Measurements from ENCODE around the gene PLXNB3. TPM values are rescaled to one million over a fixed set of nuclear protein-coding genes. Genes with fewer than 3 reads are reported as not detected.

PLXNB3 gene
- total RNA-seq, 1 donor = 4.3 TPM

DNA sequence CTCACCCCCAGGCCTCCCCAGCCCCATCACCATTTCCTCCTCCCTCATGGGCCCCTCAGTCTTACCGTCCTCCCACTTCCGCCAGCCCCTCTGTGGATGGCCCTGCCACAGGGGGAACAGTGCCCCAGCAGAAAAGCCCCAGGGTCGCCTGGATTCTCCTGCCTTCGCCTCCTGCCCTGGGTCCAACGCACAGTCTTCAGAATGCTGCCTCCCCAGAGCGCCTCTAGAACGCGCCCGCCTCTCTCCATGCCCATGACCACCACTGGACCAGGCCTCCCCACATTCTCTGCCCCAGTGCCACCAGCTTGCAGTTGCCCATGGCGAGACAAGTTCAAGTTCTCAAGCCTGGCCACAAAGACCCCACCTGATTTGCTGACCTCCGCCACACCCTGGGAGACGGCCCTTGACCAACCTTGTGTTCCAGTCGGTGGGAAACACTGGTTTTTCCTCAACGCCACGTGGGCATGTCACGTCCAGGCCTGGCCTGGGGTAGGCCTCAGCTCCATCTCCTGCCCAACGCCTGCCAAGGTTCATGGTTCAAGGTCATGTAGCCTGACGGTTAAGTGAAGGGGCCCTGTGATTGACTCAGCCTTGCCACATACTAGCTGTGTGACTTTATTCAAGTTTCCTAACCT, 634 bp upstream of the PLXNB3 start:
- Histone ChIP-seq H3K4me2 (ENCODE audit: insufficient read depth, low read length) (no peak overlapping the region), H3K27ac (ENCODE audit: low read depth, low read length) (no peak overlapping the region), H3K9me3 (ENCODE audit: low read depth, low read length) (no peaks in the 10 kb centered on the region), H2AFZ (ENCODE audit: low read length) (no peak overlapping the region), H3K36me3 (ENCODE audit: insufficient read depth, low read length) (no peaks in the 10 kb centered on the region), H3K27me3 (ENCODE audit: insufficient read depth, low read length) (no peaks in the 10 kb centered on the region), H3K4me3 (ENCODE audit: insufficient read depth, low read length) (no peak overlapping the region), H3K79me2 (ENCODE audit: insufficient read depth, low read length) (peaks cover 6% of the 10 kb centered on the region), H4K20me1 (ENCODE audit: insufficient read depth, low read length) (peaks cover 9% of the 10 kb centered on the region), H3K4me1 (ENCODE audit: insufficient read depth, low read length) (peaks cover 5% of the 10 kb centered on the region)
- DNase-seq (ENCODE audit: insufficient read length, low spot score, missing footprints) = peak; percentile 72
- TF ChIP-seq, protein P1, sequence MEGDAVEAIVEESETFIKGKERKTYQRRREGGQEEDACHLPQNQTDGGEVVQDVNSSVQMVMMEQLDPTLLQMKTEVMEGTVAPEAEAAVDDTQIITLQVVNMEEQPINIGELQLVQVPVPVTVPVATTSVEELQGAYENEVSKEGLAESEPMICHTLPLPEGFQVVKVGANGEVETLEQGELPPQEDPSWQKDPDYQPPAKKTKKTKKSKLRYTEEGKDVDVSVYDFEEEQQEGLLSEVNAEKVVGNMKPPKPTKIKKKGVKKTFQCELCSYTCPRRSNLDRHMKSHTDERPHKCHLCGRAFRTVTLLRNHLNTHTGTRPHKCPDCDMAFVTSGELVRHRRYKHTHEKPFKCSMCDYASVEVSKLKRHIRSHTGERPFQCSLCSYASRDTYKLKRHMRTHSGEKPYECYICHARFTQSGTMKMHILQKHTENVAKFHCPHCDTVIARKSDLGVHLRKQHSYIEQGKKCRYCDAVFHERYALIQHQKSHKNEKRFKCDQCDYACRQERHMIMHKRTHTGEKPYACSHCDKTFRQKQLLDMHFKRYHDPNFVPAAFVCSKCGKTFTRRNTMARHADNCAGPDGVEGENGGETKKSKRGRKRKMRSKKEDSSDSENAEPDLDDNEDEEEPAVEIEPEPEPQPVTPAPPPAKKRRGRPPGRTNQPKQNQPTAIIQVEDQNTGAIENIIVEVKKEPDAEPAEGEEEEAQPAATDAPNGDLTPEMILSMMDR (IDR thresholded peaks at IDR 0.05; ENCODE audit: extremely low read depth, low read depth, low read length) = no peak

DNA sequence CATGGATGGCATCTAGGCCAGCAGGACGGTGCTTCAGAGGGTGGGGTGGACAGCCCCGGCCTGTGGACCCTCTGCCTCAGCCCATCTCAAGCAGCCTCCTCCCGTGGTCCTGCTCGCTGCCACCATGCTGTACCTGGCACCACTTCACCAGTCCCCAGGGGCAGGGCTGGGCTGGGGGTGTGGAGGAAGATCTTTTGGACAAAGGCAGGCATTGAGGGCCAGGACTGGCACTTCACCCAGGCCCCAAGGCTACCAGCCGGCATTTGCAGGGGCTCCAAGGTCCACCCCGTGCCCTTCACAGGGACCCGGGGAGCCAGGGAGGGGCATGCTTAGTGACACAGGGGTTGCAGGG, 713 bp downstream of the PLXNB3 start:
- Histone ChIP-seq H3K36me3 (ENCODE audit: insufficient read depth, low read length) (no peaks in the 10 kb centered on the region), H3K4me1 (ENCODE audit: insufficient read depth, low read length) (peaks cover 5% of the 10 kb centered on the region), H3K27me3 (ENCODE audit: insufficient read depth, low read length) (no peaks in the 10 kb centered on the region), H3K27ac (ENCODE audit: low read depth, low read length) (no peak overlapping the region), H3K9me3 (ENCODE audit: low read depth, low read length) (no peaks in the 10 kb centered on the region), H3K79me2 (ENCODE audit: insufficient read depth, low read length) (peaks cover 6% of the 10 kb centered on the region), H2AFZ (ENCODE audit: low read length) (no peak overlapping the region), H3K4me3 (ENCODE audit: insufficient read depth, low read length) (peak overlapping the region; percentile 70), H3K4me2 (ENCODE audit: insufficient read depth, low read length) (peak overlapping the region; percentile 74), H4K20me1 (ENCODE audit: insufficient read depth, low read length) (peaks cover 9% of the 10 kb centered on the region)
- DNase-seq (ENCODE audit: insufficient read length, low spot score, missing footprints) = peak; percentile 77
- TF ChIP-seq, protein P1 (IDR thresholded peaks at IDR 0.05; ENCODE audit: extremely low read depth, low read depth, low read length) = no peak

DNA sequence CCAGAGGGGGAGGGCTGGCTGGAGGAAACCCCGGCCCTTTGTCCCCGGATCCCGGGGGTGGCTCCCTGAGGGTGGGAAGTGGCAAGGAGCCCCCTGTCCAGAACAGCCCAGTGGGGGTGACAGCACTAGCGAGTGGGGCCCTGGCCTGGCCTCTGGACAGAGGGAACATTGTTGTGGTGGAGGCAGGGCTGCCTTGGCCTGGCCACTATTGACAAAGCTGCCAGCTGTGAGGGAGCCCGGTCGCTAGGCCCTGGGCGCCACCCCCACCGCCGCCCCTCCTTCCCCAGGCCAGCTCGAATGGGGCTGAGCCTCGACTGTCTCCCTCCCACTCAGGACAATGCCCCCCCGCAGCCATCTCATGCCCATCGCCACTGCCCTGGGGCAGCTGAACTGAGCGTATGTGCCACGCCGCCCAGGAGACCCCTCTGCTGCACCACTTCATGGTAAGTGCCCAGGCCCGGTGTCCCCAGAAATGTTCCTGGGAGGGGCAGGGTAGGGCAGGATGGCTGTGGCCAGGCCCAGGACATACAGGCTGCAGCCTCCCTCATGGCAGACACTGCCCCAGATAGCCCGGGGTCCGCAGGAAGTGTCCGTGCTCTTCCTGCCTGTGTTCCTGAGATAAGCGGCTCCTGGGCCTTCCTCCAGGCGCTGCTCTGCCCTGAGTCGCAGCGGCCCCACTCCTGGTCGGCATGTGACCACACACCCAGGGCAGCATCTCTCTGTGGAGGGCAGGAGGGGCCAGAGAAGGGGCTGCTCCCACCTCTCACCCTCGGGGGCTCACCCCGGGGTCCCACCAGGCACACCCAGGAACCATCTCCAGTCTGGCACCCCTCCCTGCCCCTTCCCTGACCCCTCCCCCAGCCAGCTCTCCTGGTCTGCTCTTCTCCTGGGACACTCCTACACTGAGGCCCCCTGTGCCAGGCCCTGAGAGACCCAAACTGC, 1.4 kb downstream of the PLXNB3 start:
- Histone ChIP-seq H3K4me1 (ENCODE audit: insufficient read depth, low read length) (peaks cover 5% of the 10 kb centered on the region), H3K4me2 (ENCODE audit: insufficient read depth, low read length) (peak overlapping the region; percentile 74), H3K79me2 (ENCODE audit: insufficient read depth, low read length) (peaks cover 6% of the 10 kb centered on the region), H4K20me1 (ENCODE audit: insufficient read depth, low read length) (peaks cover 9% of the 10 kb centered on the region), H2AFZ (ENCODE audit: low read length) (no peak overlapping the region), H3K36me3 (ENCODE audit: insufficient read depth, low read length) (no peaks in the 10 kb centered on the region), H3K4me3 (ENCODE audit: insufficient read depth, low read length) (peak overlapping the region; percentile 70), H3K27ac (ENCODE audit: low read depth, low read length) (peak overlapping the region; percentile 17), H3K9me3 (ENCODE audit: low read depth, low read length) (no peaks in the 10 kb centered on the region), H3K27me3 (ENCODE audit: insufficient read depth, low read length) (no peaks in the 10 kb centered on the region)
- peak; percentile 90 for DNase-seq (ENCODE audit: insufficient read length, low spot score, missing footprints)
- TF ChIP-seq, protein P1 (IDR thresholded peaks at IDR 0.05; ENCODE audit: extremely low read depth, low read depth, low read length) = no peak
